SJCRH30 (cell line): ENCODE data around the gene DIP2B. TPM values are rescaled to one million over a fixed set of nuclear protein-coding genes. Genes with fewer than 3 reads are reported as not detected.

Source experiments
- DNase-seq, 2 experiments: peaks; one replicate each; pipeline ENCODE4 v3.0.0-alpha.2; 2015 to 2020
- H3K27ac ChIP-seq: fragments of 250-450 bp; sonication (Bioruptor Pico); 2 replicates; pipeline ENCODE4 v1.5.1; 2020; ENCODE audit warnings: mild to moderate bottlenecking, moderate library complexity
- H3K27me3 ChIP-seq: fragments of 250-450 bp; sonication (Bioruptor Pico); 2 replicates; pipeline ENCODE4 v1.5.1; 2020; ENCODE audit warnings: mild to moderate bottlenecking, moderate library complexity
- H3K36me3 ChIP-seq: fragments of 250-450 bp; sonication (Bioruptor Pico); 2 replicates; pipeline ENCODE4 v1.5.1; 2020; ENCODE audit warnings: mild to moderate bottlenecking, moderate library complexity
- H3K4me1 ChIP-seq: fragments of 250-450 bp; sonication (Bioruptor Pico); 2 replicates; pipeline ENCODE4 v1.5.1; 2020; ENCODE audit warnings: mild to moderate bottlenecking, moderate library complexity
- H3K4me3 ChIP-seq: fragments of 250-450 bp; sonication (Bioruptor Pico); 2 replicates; pipeline ENCODE4 v1.5.1; 2020; ENCODE audit warnings: mild to moderate bottlenecking, moderate library complexity
- H3K9me3 ChIP-seq: fragments of 250-450 bp; sonication (Bioruptor Pico); replicated peaks from 2 replicates; pipeline ENCODE4 v1.5.1; 2020; ENCODE audit warnings: mild to moderate bottlenecking, moderate library complexity
- total RNA-seq: library from RNA; depleted of rRNA; stranded (reverse); fragments of >200 nt; shearing (Covaris generic); gene quantifications from 2 replicates; pipeline ENCODE4 v1.2.3, GENCODE V29; 2014

Gene DIP2B
- total RNA-seq, 1 experiment from 2014 or later, result 37.1 TPM

DNA sequence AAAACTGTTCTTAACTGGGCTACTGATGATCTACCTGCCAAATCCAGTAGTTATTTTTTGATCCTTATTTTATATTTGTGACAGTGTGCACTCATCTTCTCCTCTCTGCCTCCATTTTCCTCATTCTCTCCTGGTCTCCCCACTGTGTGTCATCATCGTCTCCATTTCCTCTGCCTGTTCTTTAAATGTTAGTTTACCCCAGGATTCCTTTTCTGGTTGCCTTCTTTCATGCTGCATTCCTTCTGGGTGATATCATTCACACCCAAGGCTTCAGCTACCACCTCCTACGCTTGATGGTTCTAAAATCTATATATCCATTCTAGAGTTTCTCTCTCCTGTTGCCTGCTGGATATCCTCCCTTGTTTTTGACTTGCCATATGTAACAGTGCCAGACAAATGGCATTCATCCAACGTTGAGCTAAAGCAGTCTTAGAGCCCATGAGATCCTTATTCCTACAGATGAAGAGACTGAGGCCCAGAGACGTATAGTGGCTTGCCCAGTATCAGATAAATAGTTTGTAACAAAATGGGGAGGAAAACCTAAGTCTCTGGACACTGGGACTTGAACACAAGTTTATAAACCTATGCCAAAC is 109.5 kb downstream of the DIP2B start:
- Histone ChIP-seq H3K4me3 (no peak overlapping the region), H3K9me3 (0 out of 2 replicates have a peak, but pooled peaks cover 3% of the 10 kb centered on the region), H3K27ac (peak overlapping the region; percentile 7; the same call in 1 of the 2 replicates), H3K27me3 (no peaks in the 10 kb centered on the region), H3K4me1 (peaks cover 18% of the 10 kb centered on the region), H3K36me3 (no peaks in the 10 kb centered on the region)
- DNase-seq, result peak; percentile 24 to 51

DNA sequence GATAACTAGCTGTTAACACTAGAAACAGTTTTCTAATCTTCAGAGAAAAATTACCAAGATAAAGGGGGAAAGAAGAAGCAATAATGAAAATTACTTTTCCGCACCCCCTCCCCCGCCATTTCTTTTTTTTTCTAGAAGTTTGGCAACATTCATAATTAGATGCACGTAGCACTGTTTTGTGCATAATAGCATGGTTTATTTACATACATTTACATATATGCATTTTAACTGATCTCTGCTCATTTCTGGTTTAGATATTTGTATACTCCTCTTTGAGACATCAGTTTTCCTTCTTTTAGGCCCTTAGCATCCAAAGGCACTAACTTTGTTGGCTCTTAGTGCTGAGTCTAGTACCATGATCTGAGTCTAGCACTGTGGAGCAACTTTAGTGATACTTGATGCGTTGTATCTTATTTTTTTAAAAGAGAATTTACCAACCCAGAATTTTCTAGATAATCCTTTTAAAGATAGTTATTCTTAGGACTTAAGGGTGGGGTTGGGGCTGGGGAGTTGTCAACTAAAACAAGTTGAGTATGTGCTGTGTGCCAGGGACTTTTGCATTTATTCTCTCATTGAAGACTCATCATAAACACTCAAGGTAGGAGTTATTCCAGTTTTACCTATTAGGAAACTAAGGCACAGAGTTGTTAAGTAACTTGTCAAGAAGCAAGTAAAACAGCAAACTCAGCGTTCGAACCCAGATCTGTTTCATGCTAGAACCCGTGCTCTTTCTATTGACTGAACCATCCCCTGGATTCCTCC is 110.5 kb downstream of the DIP2B start:
- Histone ChIP-seq H3K27ac (no peak overlapping the region), H3K9me3 (0 out of 2 replicates have a peak, but pooled peaks cover 3% of the 10 kb centered on the region), H3K4me1 (peaks cover 18% of the 10 kb centered on the region), H3K4me3 (no peak overlapping the region), H3K27me3 (no peaks in the 10 kb centered on the region), H3K36me3 (no peaks in the 10 kb centered on the region)
- no peak for DNase-seq

DNA sequence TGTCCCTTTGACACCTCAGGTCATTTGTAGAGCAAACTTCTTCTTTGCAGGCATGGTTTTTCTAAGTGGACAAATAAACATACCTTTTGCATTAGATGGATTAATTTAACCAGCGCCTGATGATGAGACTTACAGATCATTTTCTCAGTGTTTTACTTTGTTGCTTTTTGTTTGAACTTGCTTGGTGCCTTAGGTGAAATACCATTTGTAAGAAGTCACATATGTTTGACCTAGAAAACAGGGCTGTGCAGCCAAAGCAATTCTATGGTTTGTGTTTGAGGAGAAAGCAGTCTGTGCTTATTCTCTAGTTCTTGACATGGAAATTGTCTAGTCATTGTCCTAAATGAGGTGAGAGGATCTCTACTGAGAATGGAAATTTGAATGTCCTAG is 111.1 kb downstream of the DIP2B start:
- DNase-seq, result no peak
- Histone ChIP-seq H3K36me3 (no peaks in the 10 kb centered on the region), H3K9me3 (0 out of 2 replicates have a peak, but pooled peaks cover 3% of the 10 kb centered on the region), H3K4me1 (peaks cover 18% of the 10 kb centered on the region), H3K4me3 (no peak overlapping the region), H3K27me3 (no peaks in the 10 kb centered on the region), H3K27ac (no peak overlapping the region)

DNA sequence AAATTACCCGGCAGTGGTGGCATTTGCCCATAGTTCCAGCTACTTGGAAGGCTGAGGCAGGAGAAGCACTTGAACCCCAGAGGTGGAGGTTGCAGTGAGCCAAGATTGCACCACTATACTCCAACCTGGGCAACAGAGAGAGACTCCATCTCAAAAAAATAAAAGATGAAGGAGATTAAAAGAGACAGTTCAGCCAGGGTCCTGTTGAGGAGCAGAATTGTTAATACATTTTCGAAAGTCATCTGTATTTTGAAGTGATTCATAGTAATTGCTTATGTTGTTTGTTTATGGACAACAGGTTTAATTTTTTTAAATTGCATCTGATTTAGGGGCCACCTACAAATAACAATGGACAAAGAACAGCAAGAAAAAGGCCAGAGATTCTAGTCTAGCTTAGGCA is 112.9 kb downstream of the DIP2B start:
- peaks cover 28% of the 10 kb centered on the region for H3K4me1 ChIP-seq
- no peak for DNase-seq
- H3K27me3 ChIP-seq, result no peaks in the 10 kb centered on the region
- 0 out of 2 replicates have a peak, but pooled peaks cover 3% of the 10 kb centered on the region for H3K9me3 ChIP-seq
- no peak overlapping the region for H3K4me3 ChIP-seq
- no peak overlapping the region for H3K27ac ChIP-seq
- H3K36me3 ChIP-seq, result no peaks in the 10 kb centered on the region

DNA sequence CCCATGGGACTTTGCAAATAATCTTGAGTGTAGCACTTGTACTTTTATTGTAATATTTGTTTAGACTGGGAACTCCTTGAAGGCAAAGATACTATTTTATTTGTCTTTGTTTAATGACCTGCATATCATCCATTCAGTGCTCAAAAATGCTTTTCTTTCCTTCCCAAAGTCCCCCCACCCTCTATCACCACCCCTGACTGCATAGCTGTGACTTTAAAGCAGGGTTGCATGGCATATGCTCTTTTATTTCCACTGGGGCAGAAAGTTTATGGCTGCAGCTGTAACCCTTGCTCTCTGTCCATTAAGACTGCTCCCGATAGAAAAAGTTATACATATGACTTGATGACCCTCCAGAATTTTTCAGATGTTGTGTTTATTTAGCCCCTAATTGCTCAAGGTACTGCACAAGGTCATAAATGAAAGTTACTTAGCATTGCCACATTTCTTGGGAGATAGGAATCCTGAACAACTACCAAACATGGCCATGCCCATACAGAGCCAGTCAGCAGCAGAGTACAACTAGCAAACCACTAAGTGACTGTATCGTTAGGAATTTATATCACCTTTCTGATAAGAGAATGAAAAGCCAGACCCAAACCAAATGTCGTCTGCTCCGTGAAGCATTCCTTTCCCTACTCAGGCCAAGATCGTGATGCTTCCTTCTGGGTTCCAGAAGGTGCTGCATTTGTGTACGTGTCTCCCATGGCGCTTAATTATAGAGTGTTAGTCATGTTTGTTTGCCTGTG is 114.3 kb downstream of the DIP2B start:
- no peaks in the 10 kb centered on the region for H3K27me3 ChIP-seq
- 0 out of 2 replicates have a peak, but pooled peaks cover 3% of the 10 kb centered on the region for H3K9me3 ChIP-seq
- no peaks in the 10 kb centered on the region for H3K36me3 ChIP-seq
- H3K27ac ChIP-seq, result no peak overlapping the region
- no peak overlapping the region for H3K4me3 ChIP-seq
- H3K4me1 ChIP-seq, result peaks cover 21% of the 10 kb centered on the region
- no peak for DNase-seq

DNA sequence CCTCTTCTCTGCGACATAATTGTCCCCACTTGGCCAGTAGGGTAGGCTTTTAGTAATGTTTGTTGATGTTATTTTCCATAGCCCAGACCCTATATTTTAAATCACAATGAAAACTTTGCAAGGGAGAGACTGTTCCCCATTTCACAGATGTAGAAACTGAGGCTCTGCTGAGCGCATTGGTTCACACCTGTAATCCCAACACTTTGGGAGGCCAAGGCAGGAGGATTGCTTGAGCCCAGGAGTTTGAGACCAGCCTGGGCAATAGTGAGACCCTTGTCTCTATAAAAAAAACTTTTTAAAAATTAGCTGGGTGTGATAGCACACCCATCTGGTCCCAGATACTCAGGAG is 114.8 kb downstream of the DIP2B start:
- Histone ChIP-seq H3K27ac (no peak overlapping the region), H3K36me3 (no peaks in the 10 kb centered on the region), H3K4me3 (no peak overlapping the region), H3K4me1 (peaks cover 15% of the 10 kb centered on the region), H3K27me3 (no peaks in the 10 kb centered on the region), H3K9me3 (0 out of 2 replicates have a peak, but pooled peaks cover 3% of the 10 kb centered on the region)
- no peak for DNase-seq

DNA sequence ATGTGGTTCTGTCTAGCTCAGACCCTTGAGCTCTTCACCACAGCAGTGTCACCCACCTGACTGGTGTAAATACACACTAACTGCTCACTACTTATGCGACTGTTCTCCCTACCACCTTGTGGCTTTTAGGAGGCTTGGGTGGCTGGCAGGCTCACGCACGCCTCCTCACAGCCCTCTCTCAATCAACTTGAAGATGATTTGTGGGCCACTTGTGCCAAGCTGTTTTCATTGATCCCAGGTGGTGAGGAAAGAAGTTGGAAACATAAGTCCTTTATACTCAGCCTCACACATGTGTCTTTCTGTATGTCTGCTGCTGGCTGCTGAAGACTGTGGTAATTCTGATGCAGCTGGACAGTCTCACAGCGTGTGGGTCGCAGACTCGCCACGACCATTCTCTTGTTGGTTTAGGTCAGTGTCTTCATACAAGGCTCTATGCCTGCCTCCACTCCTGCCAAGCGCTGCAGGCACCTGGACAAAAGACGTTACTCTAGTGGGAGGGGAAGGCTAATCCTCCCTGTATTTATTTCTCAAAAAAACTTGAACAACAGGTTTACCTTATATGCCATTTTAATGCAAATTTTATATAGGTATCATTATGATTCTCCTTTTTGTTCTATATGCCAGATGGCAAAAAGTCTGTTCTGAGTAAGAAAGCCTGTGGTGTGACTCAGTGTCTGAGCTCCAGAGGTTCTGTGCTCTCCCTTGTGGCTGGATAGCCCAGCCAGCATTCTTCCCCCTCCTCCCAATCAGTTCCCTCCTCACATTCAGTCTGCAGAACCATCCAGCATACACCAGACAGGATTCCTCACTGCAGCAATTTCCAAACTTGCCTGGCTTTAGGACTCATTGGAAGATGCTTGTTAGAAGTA is 115.6 kb downstream of the DIP2B start:
- no peak overlapping the region for H3K27ac ChIP-seq
- H3K36me3 ChIP-seq, result no peaks in the 10 kb centered on the region
- H3K27me3 ChIP-seq, result no peaks in the 10 kb centered on the region
- H3K4me3 ChIP-seq, result no peak overlapping the region
- no peaks in the 10 kb centered on the region for H3K9me3 ChIP-seq
- DNase-seq, result peak; percentile 11 to 32
- peaks cover 18% of the 10 kb centered on the region; the same call in 1 of the 2 replicates for H3K4me1 ChIP-seq

DNA sequence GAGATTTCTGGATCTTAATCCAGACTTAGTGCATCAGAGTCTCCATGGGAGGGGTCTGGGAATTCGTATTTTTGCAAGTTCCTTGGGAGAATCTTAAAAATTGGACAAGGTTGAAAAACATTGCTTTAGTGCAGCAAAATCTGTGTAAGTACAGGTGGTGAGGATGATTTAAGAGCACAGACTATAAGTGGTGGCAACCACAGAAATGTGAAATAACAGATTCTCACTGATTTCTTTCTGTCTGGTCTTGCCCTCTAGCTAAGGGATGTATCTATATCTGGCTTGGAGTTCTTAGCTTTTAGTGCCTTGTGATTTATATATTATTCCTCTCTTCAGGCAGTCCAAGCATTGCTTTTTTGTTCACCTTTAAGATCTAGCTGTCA is 116.2 kb downstream of the DIP2B start:
- Histone ChIP-seq H3K9me3 (no peaks in the 10 kb centered on the region), H3K4me3 (no peak overlapping the region), H3K4me1 (peaks cover 19% of the 10 kb centered on the region; the same call in 1 of the 2 replicates), H3K27me3 (no peaks in the 10 kb centered on the region), H3K27ac (no peak overlapping the region), H3K36me3 (no peaks in the 10 kb centered on the region)
- DNase-seq, result no peak

DNA sequence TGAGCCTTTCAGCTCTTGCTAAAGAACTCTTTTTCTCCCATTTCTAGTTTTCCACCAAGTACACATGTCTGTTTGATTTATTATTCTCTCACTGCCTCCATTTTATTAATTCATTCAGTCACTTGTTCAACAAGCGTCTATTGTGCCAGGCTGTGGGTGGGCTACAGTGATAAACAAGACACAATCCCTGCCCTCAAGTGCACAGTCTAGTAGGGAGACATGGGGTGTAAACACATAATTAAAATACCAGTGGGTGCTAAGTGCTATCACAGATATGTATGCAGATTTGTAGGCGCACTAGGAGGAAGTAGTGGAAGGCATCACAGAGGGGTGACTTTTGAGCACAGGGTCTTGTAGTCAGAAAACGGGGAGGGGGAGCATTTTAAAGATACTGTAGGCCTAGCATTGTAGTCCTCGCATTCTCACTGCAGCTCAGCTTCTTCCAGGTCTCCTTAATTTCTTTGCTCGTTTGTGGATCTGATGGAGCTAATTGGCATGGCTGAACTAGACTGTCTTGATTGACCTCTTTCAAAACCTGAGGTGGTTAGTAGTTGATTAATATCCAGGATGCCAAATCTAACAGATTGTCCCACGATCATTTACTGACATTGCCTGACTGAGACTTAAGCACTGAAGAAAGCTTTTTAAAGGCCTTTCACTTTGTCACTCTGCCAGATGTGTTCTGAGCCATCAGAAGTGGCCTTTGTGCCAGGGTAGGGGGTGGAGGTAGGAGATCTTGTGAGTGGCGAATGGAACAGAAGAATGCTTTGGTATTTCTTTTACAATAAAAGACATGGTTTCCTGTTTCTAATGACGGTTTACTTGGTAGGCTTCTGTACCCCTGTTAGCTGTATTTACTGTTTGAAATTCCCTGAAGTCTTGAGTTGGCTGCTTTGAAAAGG is 116.9 kb downstream of the DIP2B start:
- Histone ChIP-seq H3K4me3 (no peak overlapping the region), H3K4me1 (peaks cover 20% of the 10 kb centered on the region; the same call in 1 of the 2 replicates), H3K27ac (no peak overlapping the region)

DNA sequence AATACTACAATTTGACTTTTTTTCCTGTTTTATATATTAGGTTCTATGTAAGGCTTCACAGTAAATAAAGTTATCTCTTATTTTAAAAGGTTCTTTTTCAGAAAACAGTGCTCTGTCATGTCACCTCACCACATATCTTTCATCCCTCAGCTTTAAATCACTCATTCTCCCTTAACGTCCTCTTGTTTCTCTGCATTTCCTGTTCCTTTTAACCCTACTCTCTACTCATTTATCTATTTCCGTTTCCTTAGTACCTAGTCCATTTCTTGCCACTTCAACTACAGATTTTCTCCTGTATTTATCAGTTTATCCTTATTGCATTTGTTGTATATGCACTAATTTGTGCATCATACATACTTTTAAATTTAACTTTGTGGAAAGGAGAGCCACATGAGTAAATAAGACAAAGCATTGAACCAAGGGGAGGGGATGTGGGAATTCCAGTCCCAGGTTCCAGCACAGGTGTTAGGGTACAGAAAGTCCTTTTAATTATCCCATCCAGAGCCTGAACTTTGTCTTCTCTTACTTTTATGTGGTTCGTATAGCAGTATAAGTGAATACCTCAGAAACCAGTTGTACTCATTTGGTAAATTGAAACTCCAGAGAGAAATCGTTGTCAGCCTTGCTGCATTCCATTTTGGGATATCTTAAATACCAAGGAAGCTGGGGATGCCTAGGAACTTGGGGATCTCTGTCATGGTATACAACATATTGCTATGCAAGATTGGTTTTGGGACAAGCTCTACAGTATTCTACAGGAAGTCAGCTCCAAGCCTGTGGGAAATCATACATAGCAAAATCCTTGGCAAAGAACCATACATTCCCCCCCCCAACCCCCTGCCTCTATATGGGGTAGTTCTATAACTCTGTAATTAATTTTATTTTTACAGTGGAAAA is 120.5 kb downstream of the DIP2B start:
- H3K36me3 ChIP-seq, result peaks cover 3% of the 10 kb centered on the region
- H3K9me3 ChIP-seq, result no peaks in the 10 kb centered on the region
- no peak overlapping the region for H3K4me3 ChIP-seq
- peaks cover 20% of the 10 kb centered on the region; the same call in 1 of the 2 replicates for H3K4me1 ChIP-seq
- no peak overlapping the region for H3K27ac ChIP-seq
- no peak for DNase-seq
- H3K27me3 ChIP-seq, result no peaks in the 10 kb centered on the region

More for the DNA sequence above, 116.9 kb downstream of the DIP2B start:
- Histone ChIP-seq H3K9me3 (no peaks in the 10 kb centered on the region), H3K27me3 (no peaks in the 10 kb centered on the region), H3K36me3 (no peaks in the 10 kb centered on the region)
- DNase-seq, result peak in 1 of 2 experiments; percentile 19

DNA sequence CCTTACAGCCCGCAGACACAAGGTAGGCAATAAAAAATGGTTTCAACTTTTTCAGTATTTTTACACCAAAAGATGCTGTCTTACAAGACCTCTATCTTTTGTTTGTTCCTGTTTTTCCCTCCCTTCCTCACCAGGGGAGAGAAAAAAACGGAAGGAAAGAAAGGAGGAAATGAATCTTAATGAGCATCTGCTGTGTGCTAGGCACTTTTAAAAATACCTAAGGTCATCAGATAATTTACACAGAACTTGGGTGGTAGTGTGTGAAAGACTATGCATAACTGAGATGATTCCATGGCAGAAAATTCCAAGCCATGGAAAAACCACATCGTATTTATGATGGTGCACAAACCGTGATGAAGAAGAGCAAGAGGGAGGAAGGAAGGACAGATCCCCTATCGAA is 121.2 kb downstream of the DIP2B start:
- Histone ChIP-seq H3K4me1 (peaks cover 20% of the 10 kb centered on the region; the same call in 1 of the 2 replicates), H3K27me3 (no peaks in the 10 kb centered on the region), H3K27ac (no peak overlapping the region), H3K9me3 (no peaks in the 10 kb centered on the region), H3K36me3 (peaks cover 5% of the 10 kb centered on the region), H3K4me3 (no peak overlapping the region)
- no peak for DNase-seq

DNA sequence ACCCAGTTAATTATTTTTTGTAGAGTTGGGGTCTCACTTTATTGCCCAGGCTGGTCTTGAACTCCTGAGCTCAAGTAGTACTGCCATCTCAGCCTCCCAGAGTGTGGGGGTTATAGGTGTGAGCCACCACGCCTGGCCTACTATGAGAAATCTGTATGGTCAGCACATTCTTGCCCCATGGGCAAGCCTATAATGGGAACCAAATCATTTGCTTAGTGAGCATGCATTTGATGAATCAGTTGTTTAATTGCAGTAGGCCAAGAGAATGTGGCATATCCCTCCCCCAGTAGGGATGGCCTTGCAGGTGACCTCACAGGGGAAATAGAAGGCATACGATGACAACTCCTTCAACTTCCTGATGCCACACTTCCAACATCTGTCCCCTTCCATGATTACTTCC is 122.7 kb downstream of the DIP2B start:
- H3K4me3 ChIP-seq, result no peak overlapping the region
- H3K36me3 ChIP-seq, result peaks cover 5% of the 10 kb centered on the region
- H3K9me3 ChIP-seq, result no peaks in the 10 kb centered on the region
- peaks cover 10% of the 10 kb centered on the region; the same call in 1 of the 2 replicates for H3K4me1 ChIP-seq
- DNase-seq, result no peak
- no peaks in the 10 kb centered on the region for H3K27me3 ChIP-seq
- H3K27ac ChIP-seq, result no peak overlapping the region

DNA sequence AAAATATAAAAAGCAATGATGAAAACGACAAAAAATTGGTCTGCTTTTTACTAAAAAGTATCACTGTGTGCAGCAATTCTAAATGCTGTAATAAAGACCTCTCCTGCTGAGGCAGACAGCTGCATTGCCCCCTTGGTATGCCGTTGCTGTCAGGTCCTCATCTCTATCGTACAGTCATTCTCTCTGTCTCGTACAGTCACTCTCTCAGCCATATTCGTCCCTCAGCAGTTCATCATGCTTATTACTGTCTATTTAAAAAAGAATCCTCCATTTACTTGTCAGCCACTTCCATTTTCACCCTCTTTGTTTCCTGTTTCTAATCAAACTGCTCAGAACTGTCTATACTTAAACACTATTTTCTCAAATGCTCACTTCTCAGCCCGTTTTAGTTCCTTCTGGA is 123.6 kb downstream of the DIP2B start:
- H3K4me3 ChIP-seq, result no peak overlapping the region
- H3K4me1 ChIP-seq, result peaks cover 10% of the 10 kb centered on the region; the same call in 1 of the 2 replicates
- H3K9me3 ChIP-seq, result no peaks in the 10 kb centered on the region
- no peak for DNase-seq
- peaks cover 8% of the 10 kb centered on the region for H3K36me3 ChIP-seq
- H3K27me3 ChIP-seq, result no peaks in the 10 kb centered on the region
- H3K27ac ChIP-seq, result no peak overlapping the region
